Measurements from ENCODE around the gene LRP8. TPM values are rescaled to one million over a fixed set of nuclear protein-coding genes. Genes with fewer than 3 reads are reported as not detected.

LRP8 gene
- total and polyA plus RNA-seq, 8 donors, result 6.8 to 36.6 (median 9.3) TPM

- no peak for ATAC-seq
- TF ChIP-seq, protein P1, sequence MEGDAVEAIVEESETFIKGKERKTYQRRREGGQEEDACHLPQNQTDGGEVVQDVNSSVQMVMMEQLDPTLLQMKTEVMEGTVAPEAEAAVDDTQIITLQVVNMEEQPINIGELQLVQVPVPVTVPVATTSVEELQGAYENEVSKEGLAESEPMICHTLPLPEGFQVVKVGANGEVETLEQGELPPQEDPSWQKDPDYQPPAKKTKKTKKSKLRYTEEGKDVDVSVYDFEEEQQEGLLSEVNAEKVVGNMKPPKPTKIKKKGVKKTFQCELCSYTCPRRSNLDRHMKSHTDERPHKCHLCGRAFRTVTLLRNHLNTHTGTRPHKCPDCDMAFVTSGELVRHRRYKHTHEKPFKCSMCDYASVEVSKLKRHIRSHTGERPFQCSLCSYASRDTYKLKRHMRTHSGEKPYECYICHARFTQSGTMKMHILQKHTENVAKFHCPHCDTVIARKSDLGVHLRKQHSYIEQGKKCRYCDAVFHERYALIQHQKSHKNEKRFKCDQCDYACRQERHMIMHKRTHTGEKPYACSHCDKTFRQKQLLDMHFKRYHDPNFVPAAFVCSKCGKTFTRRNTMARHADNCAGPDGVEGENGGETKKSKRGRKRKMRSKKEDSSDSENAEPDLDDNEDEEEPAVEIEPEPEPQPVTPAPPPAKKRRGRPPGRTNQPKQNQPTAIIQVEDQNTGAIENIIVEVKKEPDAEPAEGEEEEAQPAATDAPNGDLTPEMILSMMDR (IDR thresholded peaks at IDR 0.05), result no peak
- H3K36me3 ChIP-seq, result peaks cover 0 to under 1% of the 10 kb centered on the region in 2 donors
Observed at GRCh38 chr1:53294567-53294966, 33.3 kb downstream of the LRP8 start.

GRCh38 chr1:53294061-53294460 is 33.8 kb downstream of the LRP8 start:
- no peak for ATAC-seq
- Histone ChIP-seq H3K27ac (no peak overlapping the region), H3K27me3 (no peaks in the 10 kb centered on the region), H3K9me3 (no peaks in the 10 kb centered on the region), H3K4me3 (no peak overlapping the region), H3K4me1 (peaks cover 0 to 11% of the 10 kb centered on the region in 2 donors), H3K36me3 (peaks cover 0 to 5% of the 10 kb centered on the region in 2 donors)
- TF ChIP-seq, protein P1 (IDR thresholded peaks at IDR 0.05), result no peak
- intact Hi-C loops (cut with DNase I), result no loop called here
- DNase-seq, result no peak

More at GRCh38 chr1:53294567-53294966, 33.3 kb downstream of the LRP8 start:
- H3K27me3 ChIP-seq, result no peaks in the 10 kb centered on the region
- H3K27ac ChIP-seq, result no peak overlapping the region
- H3K4me3 ChIP-seq, result no peak overlapping the region
- peaks cover 0 to 11% of the 10 kb centered on the region in 2 donors for H3K4me1 ChIP-seq
- no peaks in the 10 kb centered on the region for H3K9me3 ChIP-seq
- intact Hi-C loops (cut with DNase I), result no loop called here
- DNase-seq, result no peak

DNA sequence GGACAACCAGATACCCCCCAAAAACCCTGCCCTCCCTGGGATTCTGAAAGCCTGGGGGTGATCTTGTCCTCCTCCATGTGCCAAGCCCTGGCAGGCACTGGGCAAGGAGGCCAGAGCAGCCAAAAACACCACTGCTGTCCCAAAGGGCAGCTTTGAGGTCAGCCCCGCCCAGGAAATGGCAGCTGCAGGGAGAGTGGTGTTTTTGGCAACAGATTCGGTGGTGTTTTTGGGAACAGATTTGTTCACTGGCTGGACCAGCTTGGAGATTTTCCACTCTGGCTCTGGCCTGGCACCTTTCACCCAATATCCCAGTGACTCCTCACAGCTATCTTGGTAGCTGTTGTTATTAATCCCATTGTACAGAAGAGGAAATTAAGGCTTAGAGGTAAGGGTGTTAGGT is 34.7 kb downstream of the LRP8 start:
- TF ChIP-seq, protein P1 (IDR thresholded peaks at IDR 0.05), result no peak
- no peaks in the 10 kb centered on the region for H3K27me3 ChIP-seq
- H3K4me1 ChIP-seq, result peaks cover 0 to 11% of the 10 kb centered on the region in 2 donors
- no peaks in the 10 kb centered on the region for H3K9me3 ChIP-seq
- intact Hi-C loops (cut with DNase I), result no loop called here
- H3K36me3 ChIP-seq, result peaks cover 0 to 13% of the 10 kb centered on the region in 2 donors
- H3K27ac ChIP-seq, result no peak overlapping the region
- no peak overlapping the region for H3K4me3 ChIP-seq
- DNase-seq (no peak), ATAC-seq (no peak)

DNA sequence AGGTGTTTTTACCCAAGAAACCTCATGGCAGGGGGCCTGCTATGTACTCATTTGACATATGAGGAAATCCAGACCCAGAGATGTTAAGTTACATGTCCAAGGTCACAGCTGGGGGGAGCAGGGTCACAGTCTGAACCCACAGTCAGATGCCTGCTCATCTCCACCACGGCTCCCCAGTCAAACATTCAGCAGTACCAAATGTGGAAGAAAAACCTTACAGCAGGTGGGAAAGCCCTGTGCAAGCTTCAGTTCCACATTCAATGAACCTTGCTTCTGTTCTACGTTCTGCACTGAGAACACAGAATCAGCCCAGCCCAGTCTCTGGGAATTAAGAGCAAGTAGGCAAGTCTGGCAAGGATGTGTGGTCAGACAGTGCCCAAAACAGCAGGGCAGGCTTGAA is 35.2 kb downstream of the LRP8 start:
- intact Hi-C loops (cut with DNase I), result no loop called here
- Histone ChIP-seq H3K4me1 (peaks cover 0 to 11% of the 10 kb centered on the region in 2 donors), H3K27me3 (no peaks in the 10 kb centered on the region), H3K4me3 (no peak overlapping the region), H3K27ac (no peak overlapping the region), H3K36me3 (peaks cover 0 to 15% of the 10 kb centered on the region in 2 donors), H3K9me3 (no peaks in the 10 kb centered on the region)
- no peak for ATAC-seq
- DNase-seq, result no peak
- TF ChIP-seq, protein P1 (IDR thresholded peaks at IDR 0.05), result no peak

DNA sequence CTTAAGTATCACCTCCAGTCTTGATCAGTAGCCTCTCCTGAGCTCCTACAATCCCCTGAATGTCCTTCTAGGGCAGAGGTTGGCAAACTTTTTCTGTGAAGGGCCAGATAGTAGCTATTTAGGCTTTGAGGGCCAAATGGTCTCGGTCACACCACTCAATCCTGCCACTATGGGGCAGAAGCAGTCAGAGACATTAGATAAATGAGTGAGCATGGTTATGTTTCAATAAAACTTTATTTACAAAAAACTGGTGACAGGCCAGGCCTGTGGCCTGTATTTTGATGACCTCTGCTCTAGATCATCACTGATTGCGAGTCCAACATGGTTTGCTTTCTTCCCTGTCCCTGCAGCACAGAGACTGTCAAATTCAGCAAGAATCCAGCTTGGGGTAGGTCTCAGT is 36.3 kb downstream of the LRP8 start:
- Histone ChIP-seq H3K36me3 (peaks cover 0 to 15% of the 10 kb centered on the region in 2 donors), H3K4me3 (no peak overlapping the region), H3K4me1 (peaks cover 0 to 11% of the 10 kb centered on the region in 2 donors), H3K27me3 (no peaks in the 10 kb centered on the region), H3K27ac (no peak overlapping the region), H3K9me3 (no peaks in the 10 kb centered on the region)
- DNase-seq (no peak), ATAC-seq (no peak)
- intact Hi-C loops (cut with DNase I), result no loop called here
- TF ChIP-seq, protein P1 (IDR thresholded peaks at IDR 0.05), result no peak
